HEK293 (cell line): ENCODE measurements around the gene ZNF483.

Experiments
- CTCF ChIA-PET: fragments of 350-600 bp; formaldehyde crosslinking; extraction: SDS; loops from one replicate; lab custom pipeline; 2021; ENCODE audit warnings: antibody characterized with exemption; lab: Yijun Ruan, JAX
- POLR2A ChIA-PET: fragments of 300-600 bp; formaldehyde crosslinking; extraction: SDS; loops from one replicate; lab custom pipeline; 2020; ENCODE audit warnings: antibody characterized with exemption, inconsistent platforms; lab: Yijun Ruan, JAX
- H3K27ac ChIP-seq: fragments of 200-500 bp; sonication (Bioruptor generic); 2 replicates; pipeline ENCODE4 v1.5.1; 2014; ENCODE audit warnings: low read depth, low read length, control low read depth, inconsistent platforms; ENCODE audit errors: extremely low read depth
- H3K36me3 ChIP-seq, 2 experiments: fragments of 200-500 bp in 1 of 2; sonication (Bioruptor generic) in 1 of 2; 1 replicate in 1 of 2; 2 replicates in 1 of 2; pipeline ENCODE4 v1.5.1; 2014 to 2017; ENCODE audit warnings: inconsistent platforms in 2 of 2, low read length in 2 of 2; ENCODE audit not compliant: control insufficient read depth in 2 of 2, insufficient read depth in 1 of 2
- H3K4me1 ChIP-seq: fragments of 200-500 bp; sonication (Bioruptor generic); 2 replicates; pipeline ENCODE4 v1.5.1; 2014; ENCODE audit warnings: mild to moderate bottlenecking, low read length, inconsistent platforms; ENCODE audit not compliant: control insufficient read depth, insufficient read depth
- H3K4me3 ChIP-seq: 2 replicates; pipeline ENCODE4 v1.5.1; 2011; ENCODE audit warnings: low read depth, mild to moderate bottlenecking, control low read depth, low read length, moderate library complexity
- H3K9me3 ChIP-seq: fragments of 200-500 bp; sonication (Bioruptor generic); 2 replicates; pipeline ENCODE4 v1.5.1; 2014; ENCODE audit warnings: low read depth, low read length, inconsistent platforms; ENCODE audit not compliant: control insufficient read depth, insufficient read depth
- FEZF1 ChIP-seq: fragments of 450-650 bp; formaldehyde crosslinking; IDR thresholded peaks from 2 replicates; pipeline ENCODE4 v1.5.1; 2016; ENCODE audit warnings: missing biosample characterization, missing genetic modification characterization
- GFI1B ChIP-seq: fragments of 450-650 bp; formaldehyde crosslinking; IDR thresholded peaks from 2 replicates; pipeline ENCODE4 v1.5.1; 2016; ENCODE audit warnings: missing biosample characterization, missing genetic modification characterization
- GLI4 ChIP-seq: fragments of 450-650 bp; formaldehyde crosslinking; IDR thresholded peaks from 2 replicates; pipeline ENCODE4 v1.5.1; 2016; ENCODE audit warnings: missing biosample characterization, missing genetic modification characterization
- TSHZ1 ChIP-seq: fragments of 450-650 bp; formaldehyde crosslinking; IDR thresholded peaks from 2 replicates; pipeline ENCODE4 v1.5.1; 2016; ENCODE audit warnings: missing biosample characterization, missing genetic modification characterization, borderline replicate concordance
- ZBTB17 ChIP-seq: fragments of 450-650 bp; formaldehyde crosslinking; IDR thresholded peaks from 2 replicates; pipeline ENCODE4 v1.5.1; 2016; ENCODE audit warnings: missing biosample characterization, missing genetic modification characterization
- ZNF175 ChIP-seq: fragments of 450-650 bp; formaldehyde crosslinking; IDR thresholded peaks from 2 replicates; pipeline ENCODE4 v1.5.1; 2016; ENCODE audit warnings: missing biosample characterization, missing genetic modification characterization
- ZNF211 ChIP-seq: fragments of 450-650 bp; formaldehyde crosslinking; IDR thresholded peaks from 2 replicates; pipeline ENCODE4 v1.5.1; 2016; ENCODE audit warnings: low read depth, missing biosample characterization, missing genetic modification characterization
- ZNF423 ChIP-seq: fragments of 450-650 bp; formaldehyde crosslinking; IDR thresholded peaks from 2 replicates; pipeline ENCODE4 v1.5.1; 2016; ENCODE audit warnings: missing biosample characterization, missing genetic modification characterization
- ZNF473 ChIP-seq: fragments of 450-650 bp; formaldehyde crosslinking; IDR thresholded peaks from 2 replicates; pipeline ENCODE4 v1.5.1; 2017; ENCODE audit warnings: missing biosample characterization, missing genetic modification characterization
- ZNF501 ChIP-seq: fragments of 450-650 bp; formaldehyde crosslinking; IDR thresholded peaks from 2 replicates; pipeline ENCODE4 v1.5.1; 2016; ENCODE audit warnings: missing biosample characterization, missing genetic modification characterization
- ZNF600 ChIP-seq: fragments of 450-650 bp; formaldehyde crosslinking; IDR thresholded peaks from 2 replicates; pipeline ENCODE4 v1.5.1; 2016; ENCODE audit warnings: missing biosample characterization, missing genetic modification characterization
- ZNF658 ChIP-seq: fragments of 450-650 bp; formaldehyde crosslinking; IDR thresholded peaks from 2 replicates; pipeline ENCODE4; 2016; ENCODE audit warnings: missing biosample characterization, missing genetic modification characterization
- ZSCAN5A ChIP-seq: fragments of 450-650 bp; formaldehyde crosslinking; IDR thresholded peaks from 2 replicates; pipeline ENCODE4 v1.5.1; 2016; ENCODE audit warnings: missing biosample characterization, missing genetic modification characterization
- TF ChIP-seq, protein P1 (sequence below): fragments of 450-650 bp; formaldehyde crosslinking; IDR thresholded peaks from 2 replicates; pipeline ENCODE4; 2016; ENCODE audit warnings: missing biosample characterization, missing genetic modification characterization
- TF ChIP-seq, protein P2 (sequence below): fragments of 450-650 bp; formaldehyde crosslinking; IDR thresholded peaks from 2 replicates; pipeline ENCODE4 v1.5.1; 2017; ENCODE audit warnings: missing biosample characterization, missing genetic modification characterization
- TF ChIP-seq, protein P3 (sequence below): fragments of 450-650 bp; formaldehyde crosslinking; IDR thresholded peaks from 2 replicates; pipeline ENCODE4 v1.5.1; 2016; ENCODE audit warnings: missing biosample characterization, missing genetic modification characterization

Gene ZNF483

GRCh38 chr9:111529787-111530186 lies 4.8 kb downstream of the ZNF483 start:
- Histone ChIP-seq H3K4me1 (no peaks in the 10 kb centered on the region), H3K36me3 (peaks cover 13 to 76% of the 10 kb centered on the region in 2 experiments), H3K9me3 (no peaks in the 10 kb centered on the region), H3K4me3 (no peak overlapping the region), H3K27ac (no peak overlapping the region)
- no peak for TF ChIP-seq ZNF658
- ChIA-PET CTCF (no interaction called here), POLR2A (interaction anchor here (0.7 kb wide), 1 partner anchor 9 kb away, joined by 3 read pairs; no protein-coding TSS in a partner anchor)

GRCh38 chr9:111531716-111532115 lies 6.7 kb downstream of the ZNF483 start:
- Histone ChIP-seq H3K4me1 (no peaks in the 10 kb centered on the region), H3K9me3 (no peaks in the 10 kb centered on the region), H3K36me3 (peaks cover 20 to 89% of the 10 kb centered on the region in 2 experiments), H3K4me3 (no peak overlapping the region), H3K27ac (no peak overlapping the region)
- CTCF ChIA-PET = no interaction called here
- TF ChIP-seq, protein P1, sequence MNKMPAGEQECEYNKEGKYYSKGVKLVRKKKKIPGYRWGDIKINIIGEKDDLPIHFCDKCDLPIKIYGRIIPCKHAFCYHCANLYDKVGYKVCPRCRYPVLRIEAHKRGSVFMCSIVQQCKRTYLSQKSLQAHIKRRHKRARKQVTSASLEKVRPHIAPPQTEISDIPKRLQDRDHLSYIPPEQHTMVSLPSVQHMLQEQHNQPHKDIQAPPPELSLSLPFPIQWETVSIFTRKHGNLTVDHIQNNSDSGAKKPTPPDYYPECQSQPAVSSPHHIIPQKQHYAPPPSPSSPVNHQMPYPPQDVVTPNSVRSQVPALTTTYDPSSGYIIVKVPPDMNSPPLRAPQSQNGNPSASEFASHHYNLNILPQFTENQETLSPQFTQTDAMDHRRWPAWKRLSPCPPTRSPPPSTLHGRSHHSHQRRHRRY (tag by site-specific recombination) = no peak
- TF ChIP-seq FEZF1 (no peak), ZBTB17 (tag by site-specific recombination) (no peak), ZSCAN5A (no peak), TSHZ1 (tag by site-specific recombination) (no peak), ZNF211 (tag by site-specific recombination) (no peak), ZNF600 (no peak), GLI4 (tag by site-specific recombination) (no peak), GFI1B (tag by site-specific recombination) (no peak), ZNF423 (no peak), ZNF473 (tag by site-specific recombination) (no peak), ZNF501 (tag by site-specific recombination) (no peak), ZNF175 (tag by site-specific recombination) (no peak)
- TF ChIP-seq, protein P2, sequence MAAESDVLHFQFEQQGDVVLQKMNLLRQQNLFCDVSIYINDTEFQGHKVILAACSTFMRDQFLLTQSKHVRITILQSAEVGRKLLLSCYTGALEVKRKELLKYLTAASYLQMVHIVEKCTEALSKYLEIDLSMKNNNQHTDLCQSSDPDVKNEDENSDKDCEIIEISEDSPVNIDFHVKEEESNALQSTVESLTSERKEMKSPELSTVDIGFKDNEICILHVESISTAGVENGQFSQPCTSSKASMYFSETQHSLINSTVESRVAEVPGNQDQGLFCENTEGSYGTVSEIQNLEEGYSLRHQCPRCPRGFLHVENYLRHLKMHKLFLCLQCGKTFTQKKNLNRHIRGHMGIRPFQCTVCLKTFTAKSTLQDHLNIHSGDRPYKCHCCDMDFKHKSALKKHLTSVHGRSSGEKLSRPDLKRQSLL (tag by site-specific recombination) = no peak
- TF ChIP-seq, protein P3, sequence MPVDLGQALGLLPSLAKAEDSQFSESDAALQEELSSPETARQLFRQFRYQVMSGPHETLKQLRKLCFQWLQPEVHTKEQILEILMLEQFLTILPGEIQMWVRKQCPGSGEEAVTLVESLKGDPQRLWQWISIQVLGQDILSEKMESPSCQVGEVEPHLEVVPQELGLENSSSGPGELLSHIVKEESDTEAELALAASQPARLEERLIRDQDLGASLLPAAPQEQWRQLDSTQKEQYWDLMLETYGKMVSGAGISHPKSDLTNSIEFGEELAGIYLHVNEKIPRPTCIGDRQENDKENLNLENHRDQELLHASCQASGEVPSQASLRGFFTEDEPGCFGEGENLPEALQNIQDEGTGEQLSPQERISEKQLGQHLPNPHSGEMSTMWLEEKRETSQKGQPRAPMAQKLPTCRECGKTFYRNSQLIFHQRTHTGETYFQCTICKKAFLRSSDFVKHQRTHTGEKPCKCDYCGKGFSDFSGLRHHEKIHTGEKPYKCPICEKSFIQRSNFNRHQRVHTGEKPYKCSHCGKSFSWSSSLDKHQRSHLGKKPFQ (tag by site-specific recombination) = no peak
- POLR2A ChIA-PET = no interaction called here
